Ishikawa (cell line): ENCODE measurements around the gene WWOX.

Experiments
- CEBPB ChIP-seq: IDR thresholded peaks from 2 replicates; pipeline ENCODE4 v1.6.1; 2012
- CREB1 ChIP-seq: IDR thresholded peaks from 2 replicates; pipeline ENCODE4 v1.6.1; 2012; ENCODE audit warnings: low read depth
- EGR1 ChIP-seq: IDR thresholded peaks from 2 replicates; pipeline ENCODE4 v1.6.1; 2012
- EP300 ChIP-seq: IDR thresholded peaks from 2 replicates; pipeline ENCODE4 v1.6.1; 2012; ENCODE audit warnings: borderline replicate concordance
- FOXM1 ChIP-seq: IDR thresholded peaks from 2 replicates; pipeline ENCODE4 v1.6.1; 2012; ENCODE audit warnings: low read depth, borderline replicate concordance
- NFIC ChIP-seq: IDR thresholded peaks from 2 replicates; pipeline ENCODE4 v1.6.1; 2012
- RAD21 ChIP-seq: IDR thresholded peaks from 2 replicates; pipeline ENCODE4 v1.6.1; 2012; ENCODE audit warnings: low read depth
- TAF1 ChIP-seq: IDR thresholded peaks from 2 replicates; pipeline ENCODE4 v1.6.1; 2012; ENCODE audit warnings: low read depth, mild to moderate bottlenecking
- TCF12 ChIP-seq: IDR thresholded peaks from 2 replicates; pipeline ENCODE4 v1.6.1; 2012; ENCODE audit warnings: low read depth
- TEAD4 ChIP-seq: IDR thresholded peaks from 2 replicates; pipeline ENCODE4 v1.6.1; 2012
- USF1 ChIP-seq: IDR thresholded peaks from 2 replicates; pipeline ENCODE4 v1.6.1; 2012
- YY1 ChIP-seq: IDR thresholded peaks from 2 replicates; pipeline ENCODE4 v1.6.1; 2012; ENCODE audit warnings: low read depth
- ZBTB7A ChIP-seq: IDR thresholded peaks from 2 replicates; pipeline ENCODE4 v1.6.1; 2012; ENCODE audit warnings: low read depth
- TF ChIP-seq, protein P1 (sequence below): IDR thresholded peaks from 2 replicates; pipeline ENCODE4 v1.6.1; 2012
- TF ChIP-seq, protein P2 (sequence below): IDR thresholded peaks from 2 replicates; pipeline ENCODE4 v1.6.1; 2012; ENCODE audit warnings: low read depth, mild to moderate bottlenecking

WWOX gene

GRCh38 chr16:78060295-78060694, 39.2 kb upstream of the WWOX start:
- TF ChIP-seq YY1 (no peak), EGR1 (no peak), TCF12 (no peak), CREB1 (no peak), ZBTB7A (no peak), USF1 (no peak), FOXM1 (no peak), TEAD4 (no peak)
- TF ChIP-seq, protein P1, sequence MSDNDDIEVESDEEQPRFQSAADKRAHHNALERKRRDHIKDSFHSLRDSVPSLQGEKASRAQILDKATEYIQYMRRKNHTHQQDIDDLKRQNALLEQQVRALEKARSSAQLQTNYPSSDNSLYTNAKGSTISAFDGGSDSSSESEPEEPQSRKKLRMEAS: no peak
- TF ChIP-seq, protein P2, sequence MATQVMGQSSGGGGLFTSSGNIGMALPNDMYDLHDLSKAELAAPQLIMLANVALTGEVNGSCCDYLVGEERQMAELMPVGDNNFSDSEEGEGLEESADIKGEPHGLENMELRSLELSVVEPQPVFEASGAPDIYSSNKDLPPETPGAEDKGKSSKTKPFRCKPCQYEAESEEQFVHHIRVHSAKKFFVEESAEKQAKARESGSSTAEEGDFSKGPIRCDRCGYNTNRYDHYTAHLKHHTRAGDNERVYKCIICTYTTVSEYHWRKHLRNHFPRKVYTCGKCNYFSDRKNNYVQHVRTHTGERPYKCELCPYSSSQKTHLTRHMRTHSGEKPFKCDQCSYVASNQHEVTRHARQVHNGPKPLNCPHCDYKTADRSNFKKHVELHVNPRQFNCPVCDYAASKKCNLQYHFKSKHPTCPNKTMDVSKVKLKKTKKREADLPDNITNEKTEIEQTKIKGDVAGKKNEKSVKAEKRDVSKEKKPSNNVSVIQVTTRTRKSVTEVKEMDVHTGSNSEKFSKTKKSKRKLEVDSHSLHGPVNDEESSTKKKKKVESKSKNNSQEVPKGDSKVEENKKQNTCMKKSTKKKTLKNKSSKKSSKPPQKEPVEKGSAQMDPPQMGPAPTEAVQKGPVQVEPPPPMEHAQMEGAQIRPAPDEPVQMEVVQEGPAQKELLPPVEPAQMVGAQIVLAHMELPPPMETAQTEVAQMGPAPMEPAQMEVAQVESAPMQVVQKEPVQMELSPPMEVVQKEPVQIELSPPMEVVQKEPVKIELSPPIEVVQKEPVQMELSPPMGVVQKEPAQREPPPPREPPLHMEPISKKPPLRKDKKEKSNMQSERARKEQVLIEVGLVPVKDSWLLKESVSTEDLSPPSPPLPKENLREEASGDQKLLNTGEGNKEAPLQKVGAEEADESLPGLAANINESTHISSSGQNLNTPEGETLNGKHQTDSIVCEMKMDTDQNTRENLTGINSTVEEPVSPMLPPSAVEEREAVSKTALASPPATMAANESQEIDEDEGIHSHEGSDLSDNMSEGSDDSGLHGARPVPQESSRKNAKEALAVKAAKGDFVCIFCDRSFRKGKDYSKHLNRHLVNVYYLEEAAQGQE: no peak

DNA sequence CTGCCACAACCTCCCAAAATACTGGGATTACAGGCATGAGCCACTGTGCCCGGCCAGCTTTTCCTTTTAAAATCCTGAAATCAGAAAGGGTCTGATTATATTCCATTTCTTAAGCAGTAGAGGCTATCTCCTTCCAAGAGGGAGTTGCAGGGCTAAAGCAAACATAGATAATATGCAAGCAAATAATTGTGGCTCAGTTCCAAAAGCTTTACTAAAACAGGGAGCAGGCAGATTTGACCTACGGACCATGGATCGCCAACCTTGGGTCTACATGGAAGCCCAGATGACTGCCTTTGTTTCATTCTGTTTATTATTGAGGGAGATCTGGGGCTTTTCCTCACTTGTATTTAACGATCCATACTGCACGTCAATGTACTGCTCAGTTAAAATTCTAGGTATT, 38.6 kb upstream of the WWOX start:
- TF ChIP-seq RAD21 (no peak), CREB1 (no peak), CEBPB (no peak)
- TF ChIP-seq, protein P2: no peak
- TF ChIP-seq, protein P1: no peak

DNA sequence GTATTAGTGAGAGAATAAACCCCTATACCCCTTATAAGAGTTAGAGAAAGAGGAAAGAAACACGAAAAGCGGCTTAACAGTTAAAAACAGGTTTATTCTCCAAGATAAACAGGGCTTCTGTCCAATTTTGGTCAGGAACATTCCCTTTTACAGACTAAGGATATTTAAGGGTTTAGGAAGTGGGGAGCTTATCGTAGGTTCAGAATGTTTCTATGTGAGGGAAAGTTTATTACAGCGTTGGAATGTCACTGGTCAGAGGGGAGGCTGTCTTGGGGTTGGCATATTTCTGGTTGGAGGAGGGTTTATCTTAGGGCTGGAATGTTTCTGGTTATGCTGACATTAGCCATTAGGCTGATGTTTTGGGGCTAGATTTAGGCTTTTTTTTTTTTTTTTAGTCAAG, 34.1 kb upstream of the WWOX start:
- TF ChIP-seq CEBPB (no peak), CREB1 (no peak), YY1 (no peak)

GRCh38 chr16:78069913-78070312, 29.5 kb upstream of the WWOX start:
- TF ChIP-seq CEBPB: no peak
- no peak for TF ChIP-seq TAF1
- TF ChIP-seq RAD21: no peak
- no peak for TF ChIP-seq CREB1
- no peak for TF ChIP-seq NFIC
- TF ChIP-seq, protein P1: no peak
- TF ChIP-seq USF1: no peak
- no peak for TF ChIP-seq ZBTB7A
- no peak for TF ChIP-seq EP300
- no peak for TF ChIP-seq TEAD4
- no peak for TF ChIP-seq FOXM1

DNA sequence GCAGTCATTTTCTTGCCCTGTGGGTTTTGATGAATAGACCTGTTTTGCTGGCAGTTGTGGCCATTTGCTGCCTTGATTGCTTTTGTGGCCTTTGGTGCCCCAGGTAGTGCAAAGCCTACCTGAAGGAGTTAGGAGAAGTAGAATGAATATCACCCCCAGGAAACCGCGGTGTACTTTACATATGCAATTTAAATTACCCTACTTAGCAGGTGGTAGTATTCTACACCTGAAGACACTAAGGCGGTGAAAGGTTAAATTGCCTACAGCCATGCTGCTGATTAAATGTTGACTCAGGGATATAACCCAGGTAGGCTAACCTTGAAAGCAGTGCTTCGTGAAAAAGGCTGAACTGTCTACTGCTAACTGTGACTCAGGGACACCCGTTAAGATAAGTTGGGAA, 27.2 kb upstream of the WWOX start:
- no peak for TF ChIP-seq FOXM1
- no peak for TF ChIP-seq TEAD4
- no peak for TF ChIP-seq ZBTB7A
- no peak for TF ChIP-seq CEBPB
- no peak for TF ChIP-seq RAD21
- no peak for TF ChIP-seq NFIC
- TF ChIP-seq, protein P1: no peak
- no peak for TF ChIP-seq EGR1
- TF ChIP-seq, protein P2: no peak
- TF ChIP-seq TCF12: no peak
- TF ChIP-seq USF1: no peak
- no peak for TF ChIP-seq EP300
- TF ChIP-seq CREB1: no peak
- no peak for TF ChIP-seq TAF1
- no peak for TF ChIP-seq YY1
